GM23248 (cell line): Measurements from ENCODE around the gene GABRG2. TPM values are rescaled to one million over a fixed set of nuclear protein-coding genes. Genes with fewer than 3 reads are reported as not detected.
"Not testable (repeated sequence)": the region's sequence is repeated elsewhere in the genome, so short reads cannot be mapped to it uniquely, and the experiment has no call there.

Experiments
- DNase-seq: peaks from one replicate; pipeline ENCODE4 v3.0.0-alpha.2; 2015
- H2AFZ ChIP-seq: fragments of 200-600 bp; sonication (generic); 2 replicates; pipeline ENCODE4 v1.6.1; 2016; ENCODE audit warnings: antibody characterized with exemption
- H3F3A ChIP-seq: fragments of 200-600 bp; sonication (generic); 2 replicates; pipeline ENCODE4 v1.6.1; 2016; ENCODE audit warnings: mild to moderate bottlenecking, antibody characterized with exemption, mixed run types; ENCODE audit not compliant: insufficient read depth
- H3K27ac ChIP-seq: fragments of 200-600 bp; sonication (generic); 2 replicates; pipeline ENCODE4 v1.5.1; 2016; ENCODE audit warnings: mild to moderate bottlenecking
- H3K27me3 ChIP-seq: fragments of 200-600 bp; sonication (generic); replicated peaks from 2 replicates; pipeline ENCODE4 v1.6.1; 2016; ENCODE audit warnings: mild to moderate bottlenecking; ENCODE audit not compliant: insufficient read depth
- H3K36me3 ChIP-seq: fragments of 200-600 bp; sonication (generic); 2 replicates; pipeline ENCODE4 v1.6.1; 2016; ENCODE audit warnings: low read depth, mild to moderate bottlenecking
- H3K4me1 ChIP-seq: fragments of 200-600 bp; sonication (generic); 2 replicates; pipeline ENCODE4 v1.6.1; 2016; ENCODE audit warnings: mild to moderate bottlenecking; ENCODE audit not compliant: insufficient read depth
- H3K4me2 ChIP-seq: fragments of 200-600 bp; sonication (generic); one replicate; pipeline ENCODE4 v1.6.1; 2016; ENCODE audit warnings: mild to moderate bottlenecking; ENCODE audit not compliant: unreplicated experiment
- H3K4me3 ChIP-seq: fragments of 200-600 bp; sonication (generic); 2 replicates; pipeline ENCODE4 v1.5.1; 2016; ENCODE audit warnings: mild to moderate bottlenecking
- H3K79me2 ChIP-seq: fragments of 200-600 bp; sonication (generic); 2 replicates; pipeline ENCODE4 v1.6.1; 2016; ENCODE audit warnings: mild to moderate bottlenecking; ENCODE audit not compliant: insufficient read depth
- H3K9ac ChIP-seq: fragments of 200-600 bp; sonication (generic); 2 replicates; pipeline ENCODE4 v1.6.1; 2016; ENCODE audit warnings: mild to moderate bottlenecking
- H3K9me2 ChIP-seq: fragments of 200-600 bp; sonication (generic); 2 replicates; pipeline ENCODE4 v1.6.1; 2016; ENCODE audit warnings: mixed run types, mild to moderate bottlenecking, moderate library complexity; ENCODE audit not compliant: insufficient read depth
- H3K9me3 ChIP-seq: fragments of 200-600 bp; sonication (generic); one replicate; pipeline ENCODE4 v1.6.1; 2017; ENCODE audit warnings: low read depth
- H4K20me1 ChIP-seq: fragments of 200-600 bp; sonication (generic); 2 replicates; pipeline ENCODE4 v1.6.0; 2016; ENCODE audit not compliant: insufficient read depth
- EZH2 ChIP-seq: fragments of 200-600 bp; sonication (generic); IDR thresholded peaks from 2 replicates; pipeline ENCODE4 v1.6.1; 2018; ENCODE audit warnings: antibody characterized with exemption, mild to moderate bottlenecking; ENCODE audit not compliant: insufficient read depth, poor library complexity, severe bottlenecking
- EZH2phosphoT487 ChIP-seq: fragments of 200-600 bp; sonication (generic); IDR thresholded peaks from 2 replicates; pipeline ENCODE4 v1.6.1; 2018; ENCODE audit warnings: antibody characterized with exemption, moderate library complexity, mild to moderate bottlenecking, low read depth; ENCODE audit not compliant: insufficient read depth
- WGBS, 2 experiments: methylation state at CpG; one replicate each; pipeline ENCODE4 v1.1.6; 2015 to 2017; ENCODE audit warnings: low lambda C conversion rate in 2 of 2, low coverage in 1 of 2; ENCODE audit errors: missing lambda C conversion rate in 2 of 2; 5-methylcytosine and 5-hydroxymethylcytosine counted together
- in situ Hi-C: fragments of 300-500 bp; cut with MboI; formaldehyde crosslinking; loops from 2 replicates; pipeline ENCODE4 v1.15.0; 2020
- polyA plus RNA-seq: library from polyadenylated mRNA; unstranded; fragments of >200 nt; fragmentation: Nextera tagmentation; extraction: Ambion mirVana; gene quantifications from 2 replicates; pipeline ENCODE4 v1.2.1, GENCODE V29; 2016
- total RNA-seq: library from RNA; depleted of rRNA; stranded (reverse); fragments of >200 nt; shearing (Covaris generic); gene quantifications from 2 replicates; pipeline ENCODE4 v1.2.3, GENCODE V29; 2014

GABRG2 gene
- total and polyA plus RNA-seq, 2 experiments from 2014 or later = not detected

GRCh38 chr5:162047279-162047678, 20.3 kb upstream of the GABRG2 start:
- Histone ChIP-seq H3K27ac (no peak overlapping the region), H3K9me2 (no peaks in the 10 kb centered on the region), H4K20me1 (no peaks in the 10 kb centered on the region), H3K4me3 (no peak overlapping the region), H3K4me1 (no peaks in the 10 kb centered on the region), H3K27me3 (no peaks in the 10 kb centered on the region), H3F3A (no peaks in the 10 kb centered on the region), H3K9ac (no peak overlapping the region), H3K9me3 (peaks cover 3% of the 10 kb centered on the region), H3K79me2 (no peaks in the 10 kb centered on the region), H2AFZ (no peak overlapping the region), H3K4me2 (no peak overlapping the region), H3K36me3 (no peaks in the 10 kb centered on the region)
- DNase-seq = no peak
- TF ChIP-seq EZH2phosphoT487 = no peak
- no peak for TF ChIP-seq EZH2
- WGBS, 2 experiments = 9 to 11% methylated on average over 1 of the region's 1 CpG
- in situ Hi-C loops = no loop called here

GRCh38 chr5:162052676-162053075, 14.9 kb upstream of the GABRG2 start:
- no peaks in the 10 kb centered on the region for H4K20me1 ChIP-seq
- H3K27me3 ChIP-seq = no peaks in the 10 kb centered on the region
- no peaks in the 10 kb centered on the region for H3K9me2 ChIP-seq
- in situ Hi-C loops = no loop called here
- no peak overlapping the region for H3K9ac ChIP-seq
- no peak overlapping the region for H3K27ac ChIP-seq
- no peaks in the 10 kb centered on the region for H3K36me3 ChIP-seq
- no peak overlapping the region for H3K4me3 ChIP-seq
- no peak overlapping the region for H3K4me2 ChIP-seq
- TF ChIP-seq EZH2 (no peak), EZH2phosphoT487 (no peak)
- no peaks in the 10 kb centered on the region for H3K4me1 ChIP-seq
- no peak for DNase-seq
- 19 to 24% methylated on average over 3 of the region's 3 CpGs for WGBS, 2 experiments
- H3F3A ChIP-seq = no peaks in the 10 kb centered on the region
- peaks cover 3% of the 10 kb centered on the region for H3K9me3 ChIP-seq
- no peaks in the 10 kb centered on the region for H3K79me2 ChIP-seq
- no peak overlapping the region for H2AFZ ChIP-seq

- H3K4me3 ChIP-seq, H3K9me2 ChIP-seq, H4K20me1 ChIP-seq, H3K9ac ChIP-seq, H2AFZ ChIP-seq, H3K9me3 ChIP-seq, H3K27me3 ChIP-seq, H3K36me3 ChIP-seq, in situ Hi-C loops, H3K4me1 ChIP-seq, H3K79me2 ChIP-seq, H3K27ac ChIP-seq, DNase-seq, H3K4me2 ChIP-seq, H3F3A ChIP-seq: not testable (repeated sequence)
- 37 to 39% methylated on average over 4 of the region's 4 CpGs for WGBS, 2 experiments
These were observed 12.5 kb upstream of the GABRG2 start for GRCh38 chr5:162055095-162055494.

- Histone ChIP-seq H3K4me2 (no peak overlapping the region), H3K9ac (no peak overlapping the region), H3K9me3 (no peaks in the 10 kb centered on the region), H3K9me2 (no peaks in the 10 kb centered on the region), H3K36me3 (no peaks in the 10 kb centered on the region), H4K20me1 (no peaks in the 10 kb centered on the region), H3K27me3 (no peaks in the 10 kb centered on the region), H3K4me3 (no peak overlapping the region), H3K79me2 (no peaks in the 10 kb centered on the region), H3F3A (no peaks in the 10 kb centered on the region), H3K27ac (no peak overlapping the region), H2AFZ (no peak overlapping the region), H3K4me1 (no peaks in the 10 kb centered on the region)
- TF ChIP-seq EZH2 = no peak
- TF ChIP-seq EZH2phosphoT487 = no peak
- WGBS, 2 experiments = 1% methylated on average over 7 of the region's 7 CpGs
- in situ Hi-C loops = no loop called here
- no peak for DNase-seq
These were observed 411 bp upstream of the GABRG2 start for GRCh38 chr5:162067162-162067561.

- Histone ChIP-seq H3K79me2 (no peaks in the 10 kb centered on the region), H3K4me2 (no peak overlapping the region), H3K4me3 (no peak overlapping the region), H3K9me2 (no peaks in the 10 kb centered on the region), H4K20me1 (no peaks in the 10 kb centered on the region), H3F3A (no peaks in the 10 kb centered on the region), H3K9ac (no peak overlapping the region), H3K27me3 (no peaks in the 10 kb centered on the region), H3K4me1 (no peaks in the 10 kb centered on the region), H3K27ac (no peak overlapping the region), H3K9me3 (no peaks in the 10 kb centered on the region), H2AFZ (no peak overlapping the region), H3K36me3 (no peaks in the 10 kb centered on the region)
- WGBS, 2 experiments = 1 to 4% methylated on average over 7 to 12 of the region's 12 CpGs
- peak; percentile 12 for DNase-seq
- in situ Hi-C loops = no loop called here
- TF ChIP-seq EZH2phosphoT487 (no peak), EZH2 (no peak)
These were observed 839 bp downstream of the GABRG2 start for GRCh38 chr5:162068412-162068811.
